ENCODE results near the gene DST. TPM values are rescaled to one million over a fixed set of nuclear protein-coding genes. Genes with fewer than 3 reads are reported as not detected.

DST gene
- total and polyA plus RNA-seq, 2 of the 8 experiments (the other 6 are each of a cell fraction or from before 2014, with no cell fraction given): 49.4 to 116 TPM

GRCh38 chr6:56424542-56425083, 218.1 kb downstream of the DST start:
- ChIA-PET POLR2A (ENCODE audit: partially characterized antibody) (no interaction called here), CTCF (ENCODE audit: partially characterized antibody) (interaction anchor here (1.1 kb wide), 1 partner anchor 28 kb away, joined by 3 read pairs; no protein-coding TSS in a partner anchor)
- no peak overlapping the region for H2BK5ac ChIP-seq (ENCODE audit: low read depth, low read length)
- no peak overlapping the region for H3K4me2 ChIP-seq (ENCODE audit: insufficient read depth in 1 of 2, low read depth in 2 of 2, low read length in 2 of 2)
- H2AK5ac ChIP-seq (ENCODE audit: low read depth, low read length): no peak overlapping the region
- H2BK12ac ChIP-seq (ENCODE audit: low read depth, low read length): no peak overlapping the region
- H3K27me3 ChIP-seq (replicated peaks in 1 of 4; ENCODE audit: control insufficient read depth in 3 of 4, extremely low read depth in 1 of 4, insufficient read depth in 3 of 4, low read length in 3 of 4): no peaks in the 10 kb centered on the region
- no peak overlapping the region for H2AFZ ChIP-seq (ENCODE audit: low read length)
- H3K4me3 ChIP-seq (ENCODE audit: extremely low read depth in 1 of 4, insufficient read depth in 2 of 4, low read depth in 3 of 4, low read length in 4 of 4): no peak overlapping the region
- H2BK20ac ChIP-seq (ENCODE audit: low read length): no peak overlapping the region
- H3K79me1 ChIP-seq (ENCODE audit: low read depth, low read length): no peaks in the 10 kb centered on the region
- no peak overlapping the region for H3K56ac ChIP-seq (replicated peaks; ENCODE audit: insufficient read length, low read depth, low read length)
- no peaks in the 10 kb centered on the region for H3K36me3 ChIP-seq (ENCODE audit: control insufficient read depth in 2 of 4, insufficient read depth in 4 of 4, low read length in 3 of 4)
- no peak overlapping the region for H3K9ac ChIP-seq (replicated peaks in 1 of 4; ENCODE audit: extremely low read depth in 1 of 4, low read depth in 3 of 4, low read length in 3 of 4)
- H3K4ac ChIP-seq (replicated peaks; ENCODE audit: insufficient read length, low read depth, low read length): no peak overlapping the region
- DNase-seq (ENCODE audit: low read depth in 1 of 2, low spot score in 2 of 2) (no peak), FAIRE-seq (no peak)
- 89% methylated on average over 4 of the region's 4 CpGs; no CpG with 5 or more reads in 1 of the 2 experiments for WGBS, 2 experiments (ENCODE audit: extremely low coverage in 1 of 2, insufficient coverage in 1 of 2, insufficient read length in 1 of 2, insufficient replicate concordance in 2 of 2, low coverage in 1 of 2, low lambda C conversion rate in 2 of 2, missing lambda C conversion rate in 1 of 2)
- no peak overlapping the region for H4K5ac ChIP-seq (ENCODE audit: insufficient read length, low read depth, low read length)
- H4K8ac ChIP-seq (ENCODE audit: extremely low read depth, insufficient read depth, low read length): no peak overlapping the region
- H3K14ac ChIP-seq (ENCODE audit: insufficient read length): no peak overlapping the region
- no peaks in the 10 kb centered on the region for H3K9me3 ChIP-seq (ENCODE audit: insufficient read depth in 2 of 2, low read depth in 1 of 2, low read length in 1 of 2)
- no peak overlapping the region for H3K27ac ChIP-seq (ENCODE audit: low read depth, low read length)
- no peak overlapping the region for H3K18ac ChIP-seq (ENCODE audit: extremely low read depth, low read length)
- H3K23me2 ChIP-seq (ENCODE audit: low read depth, low read length): no peaks in the 10 kb centered on the region
- no peak overlapping the region for H3K23ac ChIP-seq (ENCODE audit: insufficient read length)
- H4K20me1 ChIP-seq (replicated peaks in 1 of 2; ENCODE audit: control insufficient read depth in 1 of 2, insufficient read depth in 2 of 2, low read length in 2 of 2): no peaks in the 10 kb centered on the region
- H4K91ac ChIP-seq (replicated peaks; ENCODE audit: insufficient read length, low read length): no peak overlapping the region
- H2BK120ac ChIP-seq (replicated peaks; ENCODE audit: low read depth, low read length): no peak overlapping the region
- no peaks in the 10 kb centered on the region for H3K4me1 ChIP-seq (replicated peaks in 1 of 4; ENCODE audit: control insufficient read depth in 3 of 4, insufficient read depth in 4 of 4, low read length in 3 of 4)
- H3K79me2 ChIP-seq (ENCODE audit: control insufficient read depth in 1 of 2, insufficient read depth in 2 of 2, low read length in 2 of 2): no peaks in the 10 kb centered on the region
- no peak overlapping the region for H2BK15ac ChIP-seq (ENCODE audit: low read length)
- TF ChIP-seq CREB1 (IDR thresholded peaks at IDR 0.05) (no peak), YY1 (IDR thresholded peaks at IDR 0.05; ENCODE audit: low read depth, low read length) (no peak), ATF3 (IDR thresholded peaks at IDR 0.05; ENCODE audit: insufficient read depth, low read depth, low read length) (no peak), ATF2 (IDR thresholded peaks at IDR 0.05; ENCODE audit: low read length) (no peak), JUN (IDR thresholded peaks at IDR 0.05; ENCODE audit: low read depth, low read length) (no peak), JUND (IDR thresholded peaks at IDR 0.05; ENCODE audit: low read length) (no peak), SRF (IDR thresholded peaks at IDR 0.05; ENCODE audit: low read depth, low read length) (no peak), CBX8 (IDR thresholded peaks at IDR 0.05; ENCODE audit: borderline replicate concordance, low read depth, low read length) (no peak), SP2 (IDR thresholded peaks at IDR 0.05; ENCODE audit: low read length) (no peak), CTCF (IDR thresholded peaks at IDR 0.05; ENCODE audit: control extremely low read depth in 1 of 3, insufficient read depth in 1 of 3, low read depth in 1 of 3, low read length in 3 of 3) (no peak)
